ENCODE results near the gene IDUA. TPM values are rescaled to one million over a fixed set of nuclear protein-coding genes. Genes with fewer than 3 reads are reported as not detected.
"Not testable (repeated sequence)": the region's sequence is repeated elsewhere in the genome, so short reads cannot be mapped to it uniquely, and the experiment has no call there.

Gene IDUA
- total and polyA plus RNA-seq, 10 of the 15 experiments (the other 5 are each of a cell fraction or from before 2014, with no cell fraction given) = 0.05 to 7.6 (median 1.4) TPM; not detected in 1

DNA sequence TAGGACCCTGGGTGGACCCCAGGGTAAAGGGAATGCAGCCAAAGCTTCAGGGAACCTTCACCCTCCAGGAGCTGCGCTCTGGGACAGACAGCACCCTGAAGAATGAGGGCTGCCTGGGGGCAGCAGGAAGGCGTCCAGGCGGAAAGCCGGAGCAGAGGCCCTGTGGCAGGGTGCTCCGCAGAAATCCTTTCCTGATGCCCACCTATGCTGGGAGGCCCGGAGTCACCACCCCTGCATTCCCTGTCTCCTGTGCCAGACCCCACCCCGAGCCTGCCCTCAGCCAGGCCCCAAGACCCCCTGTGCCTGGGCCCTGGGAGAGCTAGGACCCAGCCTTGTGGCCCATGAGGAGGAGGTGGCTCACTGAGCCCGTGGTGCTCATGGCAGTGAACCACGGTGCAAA lies 12.2 kb upstream of the IDUA start:
- no peak for DNase-seq (ENCODE audit: low read depth, low spot score)
- WGBS (ENCODE audit: insufficient coverage, insufficient replicate concordance, low lambda C conversion rate, missing lambda C conversion rate) = 75% methylated on average over 9 of the region's 9 CpGs
- intact Hi-C loops (cut with micrococcal nuclease; ENCODE audit: unreplicated experiment) = loop anchor here (5.0 kb wide), 1 partner anchor 37 kb away; no protein-coding TSS in a partner anchor
- Histone ChIP-seq H3K4me2 (ENCODE audit: control insufficient read depth, insufficient read depth) (no peak overlapping the region), H3K36me3 (ENCODE audit: control insufficient read depth in 2 of 2, insufficient read depth in 2 of 2, low read length in 1 of 2) (no peaks in the 10 kb centered on the region), H3K4me3 (no peak overlapping the region), H3K9me3 (replicated peaks; ENCODE audit: control insufficient read depth, insufficient read depth, low read length) (no peaks in the 10 kb centered on the region; the same call in 2 of the 3 replicates), H4K20me1 (ENCODE audit: control insufficient read depth, insufficient read depth) (no peaks in the 10 kb centered on the region), H3K9ac (ENCODE audit: control insufficient read depth, insufficient read depth, low read length) (no peak overlapping the region), H3K27ac (ENCODE audit: control insufficient read depth, insufficient read depth) (no peak overlapping the region), H2AFZ (ENCODE audit: control insufficient read depth, low read depth, low read length) (no peak overlapping the region), H3K4me1 (ENCODE audit: control insufficient read depth, insufficient read depth, low read length) (peaks cover 5% of the 10 kb centered on the region; the same call in 1 of the 2 replicates), H3K79me2 (ENCODE audit: control insufficient read depth, insufficient read depth, low read length) (no peaks in the 10 kb centered on the region), H3K27me3 (replicated peaks in 1 of 2; ENCODE audit: control insufficient read depth in 2 of 2, insufficient read depth in 2 of 2, low read length in 1 of 2) (no peaks in the 10 kb centered on the region)
- no peak for ATAC-seq
- RAD21 ChIA-PET (ENCODE audit: unreplicated experiment) = interaction anchor here (0.6 kb wide), 1 partner anchor 256 kb away, joined by 3 read pairs; no protein-coding TSS in a partner anchor
- FAIRE-seq = no peak
- no TSS peak for BruUV-seq (replicated peaks)
- CTCF ChIA-PET = no interaction called here
- in situ Hi-C loops (cut with MboI) = no loop called here
- TF ChIP-seq CHD4 (IDR thresholded peaks at IDR 0.05) = no peak
- TF ChIP-seq BMI1 (IDR thresholded peaks at IDR 0.05; ENCODE audit: borderline replicate concordance) = no peak
- TF ChIP-seq CHD1 (IDR thresholded peaks at IDR 0.05; ENCODE audit: low read depth, low read length) = no peak
- TF ChIP-seq JUND (IDR thresholded peaks at IDR 0.05; ENCODE audit: low read depth, low read length) = no peak
- TF ChIP-seq SIX5 (IDR thresholded peaks at IDR 0.05; ENCODE audit: low read depth, low read length, severe bottlenecking) = no peak
- no peak for TF ChIP-seq ZNF24 (IDR thresholded peaks at IDR 0.05)
- no peak for TF ChIP-seq TBL1XR1 (IDR thresholded peaks at IDR 0.05; ENCODE audit: low read depth, low read length)
- TF ChIP-seq TCF3 (IDR thresholded peaks at IDR 0.05; ENCODE audit: borderline replicate concordance, insufficient read depth, low read depth, low read length) = no peak
- no peak for TF ChIP-seq GATAD2B (conservative IDR thresholded peaks at IDR 0.05; ENCODE audit: low read depth)
- no peak for TF ChIP-seq MTA2 (IDR thresholded peaks at IDR 0.05; ENCODE audit: low read depth)
- no peak for TF ChIP-seq ZZZ3 (IDR thresholded peaks at IDR 0.05; ENCODE audit: control insufficient read depth, insufficient read length, low read depth)
- TF ChIP-seq, protein P1, sequence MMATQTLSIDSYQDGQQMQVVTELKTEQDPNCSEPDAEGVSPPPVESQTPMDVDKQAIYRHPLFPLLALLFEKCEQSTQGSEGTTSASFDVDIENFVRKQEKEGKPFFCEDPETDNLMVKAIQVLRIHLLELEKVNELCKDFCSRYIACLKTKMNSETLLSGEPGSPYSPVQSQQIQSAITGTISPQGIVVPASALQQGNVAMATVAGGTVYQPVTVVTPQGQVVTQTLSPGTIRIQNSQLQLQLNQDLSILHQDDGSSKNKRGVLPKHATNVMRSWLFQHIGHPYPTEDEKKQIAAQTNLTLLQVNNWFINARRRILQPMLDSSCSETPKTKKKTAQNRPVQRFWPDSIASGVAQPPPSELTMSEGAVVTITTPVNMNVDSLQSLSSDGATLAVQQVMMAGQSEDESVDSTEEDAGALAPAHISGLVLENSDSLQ (IDR thresholded peaks at IDR 0.05) = no peak
- TF ChIP-seq LARP7 (IDR thresholded peaks at IDR 0.05) = no peak
- TF ChIP-seq, protein P2, sequence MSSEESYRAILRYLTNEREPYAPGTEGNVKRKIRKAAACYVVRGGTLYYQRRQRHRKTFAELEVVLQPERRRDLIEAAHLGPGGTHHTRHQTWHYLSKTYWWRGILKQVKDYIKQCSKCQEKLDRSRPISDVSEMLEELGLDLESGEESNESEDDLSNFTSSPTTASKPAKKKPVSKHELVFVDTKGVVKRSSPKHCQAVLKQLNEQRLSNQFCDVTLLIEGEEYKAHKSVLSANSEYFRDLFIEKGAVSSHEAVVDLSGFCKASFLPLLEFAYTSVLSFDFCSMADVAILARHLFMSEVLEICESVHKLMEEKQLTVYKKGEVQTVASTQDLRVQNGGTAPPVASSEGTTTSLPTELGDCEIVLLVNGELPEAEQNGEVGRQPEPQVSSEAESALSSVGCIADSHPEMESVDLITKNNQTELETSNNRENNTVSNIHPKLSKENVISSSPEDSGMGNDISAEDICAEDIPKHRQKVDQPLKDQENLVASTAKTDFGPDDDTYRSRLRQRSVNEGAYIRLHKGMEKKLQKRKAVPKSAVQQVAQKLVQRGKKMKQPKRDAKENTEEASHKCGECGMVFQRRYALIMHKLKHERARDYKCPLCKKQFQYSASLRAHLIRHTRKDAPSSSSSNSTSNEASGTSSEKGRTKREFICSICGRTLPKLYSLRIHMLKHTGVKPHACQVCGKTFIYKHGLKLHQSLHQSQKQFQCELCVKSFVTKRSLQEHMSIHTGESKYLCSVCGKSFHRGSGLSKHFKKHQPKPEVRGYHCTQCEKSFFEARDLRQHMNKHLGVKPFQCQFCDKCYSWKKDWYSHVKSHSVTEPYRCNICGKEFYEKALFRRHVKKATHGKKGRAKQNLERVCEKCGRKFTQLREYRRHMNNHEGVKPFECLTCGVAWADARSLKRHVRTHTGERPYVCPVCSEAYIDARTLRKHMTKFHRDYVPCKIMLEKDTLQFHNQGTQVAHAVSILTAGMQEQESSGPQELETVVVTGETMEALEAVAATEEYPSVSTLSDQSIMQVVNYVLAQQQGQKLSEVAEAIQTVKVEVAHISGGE (CRISPR knock-in tag; IDR thresholded peaks at IDR 0.05) = no peak
- no peak for TF ChIP-seq SMC3 (IDR thresholded peaks at IDR 0.05; ENCODE audit: borderline replicate concordance, low read length)
- POLR2A ChIA-PET = interaction anchor here (1.0 kb wide), 1 partner anchor 43 kb away, joined by 3 read pairs; the partner anchor contains the start of gene GAK
- SMC1A ChIA-PET (ENCODE audit: uncharacterized antibody, unreplicated experiment) = no interaction called here

DNA sequence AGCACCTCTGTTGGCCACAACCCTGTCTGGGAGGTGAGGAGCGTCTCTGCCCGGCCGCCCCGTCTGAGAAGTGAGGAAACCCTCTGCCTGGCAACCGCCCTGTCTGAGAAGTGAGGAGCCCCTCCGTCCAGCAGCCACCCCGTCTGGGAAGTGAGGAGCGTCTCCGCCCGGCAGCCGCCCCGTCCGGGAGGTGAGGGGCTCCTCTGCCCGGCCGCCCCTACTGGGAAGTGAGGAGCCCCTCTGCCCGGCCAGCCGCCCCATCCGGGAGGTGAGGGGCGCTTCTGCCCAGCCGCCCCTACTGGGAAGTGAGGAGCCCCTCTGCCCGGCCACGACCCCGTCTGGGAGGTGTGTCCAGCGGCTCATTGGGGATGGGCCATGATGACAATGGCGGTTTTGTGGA lies 10.8 kb upstream of the IDUA start:
- SMC1A ChIA-PET (ENCODE audit: uncharacterized antibody, unreplicated experiment); BruUV-seq (replicated peaks); ATAC-seq; POLR2A ChIA-PET; H3K79me2 ChIP-seq (ENCODE audit: control insufficient read depth, insufficient read depth, low read length); FAIRE-seq; H3K9ac ChIP-seq (ENCODE audit: control insufficient read depth, insufficient read depth, low read length); H3K36me3 ChIP-seq (ENCODE audit: control insufficient read depth in 2 of 2, insufficient read depth in 2 of 2, low read length in 1 of 2); CTCF ChIA-PET; H3K4me3 ChIP-seq; H3K4me2 ChIP-seq (ENCODE audit: control insufficient read depth, insufficient read depth); H2AFZ ChIP-seq (ENCODE audit: control insufficient read depth, low read depth, low read length); H3K9me3 ChIP-seq (replicated peaks; ENCODE audit: control insufficient read depth, insufficient read depth, low read length); H3K4me1 ChIP-seq (ENCODE audit: control insufficient read depth, insufficient read depth, low read length); H4K20me1 ChIP-seq (ENCODE audit: control insufficient read depth, insufficient read depth); intact Hi-C loops (cut with micrococcal nuclease; ENCODE audit: unreplicated experiment); in situ Hi-C loops (cut with MboI); DNase-seq (ENCODE audit: low read depth, low spot score); H3K27me3 ChIP-seq (replicated peaks in 1 of 2; ENCODE audit: control insufficient read depth in 2 of 2, insufficient read depth in 2 of 2, low read length in 1 of 2); H3K27ac ChIP-seq (ENCODE audit: control insufficient read depth, insufficient read depth); RAD21 ChIA-PET (ENCODE audit: unreplicated experiment): not testable (repeated sequence)
- 71% methylated on average over 10 of the region's 25 CpGs for WGBS (ENCODE audit: insufficient coverage, insufficient replicate concordance, low lambda C conversion rate, missing lambda C conversion rate)

Data from GM12878 (cell line).